Measurements from ENCODE around the gene RNF2. TPM values are rescaled to one million over a fixed set of nuclear protein-coding genes. Genes with fewer than 3 reads are reported as not detected.
A peak's percentile ranks its signal among the peaks of the same experiment; 100 is the strongest.

Gene RNF2
- total and polyA plus RNA-seq, 2 donors from 2014 or later = 6.7 to 26.0 TPM

DNA sequence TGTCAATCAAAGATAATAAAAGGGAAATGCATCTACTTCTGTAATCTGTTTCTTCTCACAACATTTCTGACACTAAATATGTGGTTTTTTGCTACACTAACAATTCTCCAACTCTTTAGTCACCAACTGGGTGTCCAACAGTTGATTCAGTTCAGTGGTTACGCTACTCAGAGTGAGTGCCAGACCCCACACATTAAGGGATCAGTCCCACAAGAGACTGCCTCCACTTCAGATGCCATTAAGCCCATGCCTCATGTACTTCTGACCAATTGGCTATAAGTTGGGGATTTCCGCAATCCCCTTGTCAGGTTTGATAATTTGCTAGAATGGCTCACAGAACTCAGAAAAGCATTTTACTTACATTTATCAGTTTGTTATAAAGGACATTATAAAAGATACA is 28.4 kb downstream of the RNF2 start:
- TF ChIP-seq, protein P1, sequence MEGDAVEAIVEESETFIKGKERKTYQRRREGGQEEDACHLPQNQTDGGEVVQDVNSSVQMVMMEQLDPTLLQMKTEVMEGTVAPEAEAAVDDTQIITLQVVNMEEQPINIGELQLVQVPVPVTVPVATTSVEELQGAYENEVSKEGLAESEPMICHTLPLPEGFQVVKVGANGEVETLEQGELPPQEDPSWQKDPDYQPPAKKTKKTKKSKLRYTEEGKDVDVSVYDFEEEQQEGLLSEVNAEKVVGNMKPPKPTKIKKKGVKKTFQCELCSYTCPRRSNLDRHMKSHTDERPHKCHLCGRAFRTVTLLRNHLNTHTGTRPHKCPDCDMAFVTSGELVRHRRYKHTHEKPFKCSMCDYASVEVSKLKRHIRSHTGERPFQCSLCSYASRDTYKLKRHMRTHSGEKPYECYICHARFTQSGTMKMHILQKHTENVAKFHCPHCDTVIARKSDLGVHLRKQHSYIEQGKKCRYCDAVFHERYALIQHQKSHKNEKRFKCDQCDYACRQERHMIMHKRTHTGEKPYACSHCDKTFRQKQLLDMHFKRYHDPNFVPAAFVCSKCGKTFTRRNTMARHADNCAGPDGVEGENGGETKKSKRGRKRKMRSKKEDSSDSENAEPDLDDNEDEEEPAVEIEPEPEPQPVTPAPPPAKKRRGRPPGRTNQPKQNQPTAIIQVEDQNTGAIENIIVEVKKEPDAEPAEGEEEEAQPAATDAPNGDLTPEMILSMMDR (IDR thresholded peaks at IDR 0.05; ENCODE audit: borderline replicate concordance, extremely low read depth, insufficient read depth) = no peak
- DNase-seq (no peak), FAIRE-seq (no peak)
- no peak overlapping the region for H3K27ac ChIP-seq (ENCODE audit: low read depth in 2 of 2, low read length in 2 of 2)
- no peaks in the 10 kb centered on the region for H3K36me3 ChIP-seq (ENCODE audit: control insufficient read depth in 2 of 3, insufficient read depth in 3 of 3, low read length in 3 of 3)
- no peak overlapping the region for H3K9ac ChIP-seq (ENCODE audit: low read length in 3 of 3)
- H3K9me3 ChIP-seq (ENCODE audit: control insufficient read depth in 2 of 3, insufficient read depth in 1 of 3, low read length in 3 of 3) = no peaks in the 10 kb centered on the region
- H3K4me3 ChIP-seq (ENCODE audit: low read length in 3 of 3) = no peak overlapping the region
- H3K4me1 ChIP-seq (ENCODE audit: control insufficient read depth in 2 of 3, insufficient read depth in 2 of 3, low read depth in 1 of 3, low read length in 3 of 3) = no peaks in the 10 kb centered on the region
- no peaks in the 10 kb centered on the region for H3K27me3 ChIP-seq (ENCODE audit: control insufficient read depth, insufficient read depth, low read length)
- intact Hi-C loops (cut with DNase I) = no loop called here

DNA sequence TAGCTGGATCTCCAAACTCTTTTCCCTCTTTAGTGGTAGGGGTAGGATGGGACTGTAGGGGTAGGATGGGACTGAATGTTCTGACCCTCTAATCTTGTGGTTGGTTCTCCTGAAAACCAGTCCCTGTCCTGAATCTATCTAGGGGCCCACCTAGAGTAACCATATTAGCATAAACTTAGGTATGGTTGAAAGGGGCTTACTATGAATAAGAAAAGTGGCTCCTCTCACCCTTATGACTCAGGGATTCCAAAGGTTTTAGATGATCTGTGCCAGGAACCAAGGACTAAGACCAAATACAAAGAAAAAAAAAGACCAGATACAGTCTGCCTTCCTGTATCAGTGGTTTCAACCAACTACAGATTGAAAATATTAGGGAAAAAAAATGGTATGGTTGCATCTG is 28.9 kb downstream of the RNF2 start:
- DNase-seq = no peak
- Histone ChIP-seq H3K4me1 (ENCODE audit: control insufficient read depth in 2 of 3, insufficient read depth in 2 of 3, low read depth in 1 of 3, low read length in 3 of 3) (no peaks in the 10 kb centered on the region), H3K9me3 (ENCODE audit: control insufficient read depth in 2 of 3, insufficient read depth in 1 of 3, low read length in 3 of 3) (no peaks in the 10 kb centered on the region), H3K36me3 (ENCODE audit: control insufficient read depth in 2 of 3, insufficient read depth in 3 of 3, low read length in 3 of 3) (no peaks in the 10 kb centered on the region), H3K27me3 (ENCODE audit: control insufficient read depth, insufficient read depth, low read length) (no peaks in the 10 kb centered on the region), H3K27ac (ENCODE audit: low read depth in 2 of 2, low read length in 2 of 2) (no peak overlapping the region), H3K9ac (ENCODE audit: low read length in 3 of 3) (no peak overlapping the region), H3K4me3 (ENCODE audit: low read length in 3 of 3) (no peak overlapping the region)
- intact Hi-C loops (cut with DNase I) = no loop called here
- FAIRE-seq = no peak
- TF ChIP-seq, protein P1 (IDR thresholded peaks at IDR 0.05; ENCODE audit: borderline replicate concordance, extremely low read depth, insufficient read depth) = no peak

DNA sequence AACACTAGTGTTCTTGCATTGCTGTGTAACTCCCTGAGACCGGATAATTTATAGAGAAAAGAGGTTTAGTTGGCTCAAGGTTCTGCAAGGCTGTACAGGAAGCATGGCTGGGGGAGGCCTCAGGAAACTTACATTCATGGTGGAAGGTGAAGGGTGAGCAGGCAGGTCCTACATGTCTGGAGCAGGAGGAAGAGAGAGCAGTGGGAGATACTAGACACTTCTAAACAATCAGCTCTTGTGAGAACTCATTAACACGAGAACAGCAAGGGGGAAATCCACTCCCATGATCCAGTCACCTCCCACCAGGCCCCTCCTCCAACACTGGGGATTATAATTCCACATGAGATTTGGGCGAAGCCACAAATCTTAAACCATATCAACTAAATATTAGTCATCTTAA is 30.1 kb downstream of the RNF2 start:
- Histone ChIP-seq H3K4me3 (ENCODE audit: low read length in 3 of 3) (no peak overlapping the region), H3K27me3 (ENCODE audit: control insufficient read depth, insufficient read depth, low read length) (no peaks in the 10 kb centered on the region), H3K36me3 (ENCODE audit: control insufficient read depth in 2 of 3, insufficient read depth in 3 of 3, low read length in 3 of 3) (no peaks in the 10 kb centered on the region), H3K9ac (ENCODE audit: low read length in 3 of 3) (no peak overlapping the region), H3K27ac (ENCODE audit: low read depth in 2 of 2, low read length in 2 of 2) (no peak overlapping the region), H3K9me3 (ENCODE audit: control insufficient read depth in 2 of 3, insufficient read depth in 1 of 3, low read length in 3 of 3) (no peaks in the 10 kb centered on the region), H3K4me1 (ENCODE audit: control insufficient read depth in 2 of 3, insufficient read depth in 2 of 3, low read depth in 1 of 3, low read length in 3 of 3) (no peaks in the 10 kb centered on the region)
- DNase-seq (no peak), FAIRE-seq (no peak)
- intact Hi-C loops (cut with DNase I) = no loop called here
- TF ChIP-seq, protein P1 (IDR thresholded peaks at IDR 0.05; ENCODE audit: borderline replicate concordance, extremely low read depth, insufficient read depth) = no peak

DNA sequence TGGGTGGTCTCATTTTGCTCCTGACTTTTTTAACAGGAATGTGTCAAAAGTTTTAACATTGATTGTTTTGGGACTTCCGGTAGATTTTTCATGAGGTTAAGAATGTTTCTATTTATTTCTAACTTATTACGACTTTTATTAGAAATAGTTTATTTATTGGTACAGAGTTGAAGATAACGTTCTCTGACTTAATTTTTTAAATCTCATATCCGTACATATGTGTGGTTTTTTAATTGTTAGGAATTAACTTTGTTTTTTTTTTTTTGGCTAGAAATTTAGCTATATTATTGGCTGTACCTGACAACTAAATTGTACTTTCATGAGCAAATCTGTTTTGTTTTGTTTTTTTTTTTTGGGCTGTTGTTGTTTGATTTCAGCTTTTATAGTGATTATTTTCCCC is 32.0 kb downstream of the RNF2 start:
- Histone ChIP-seq H3K9me3 (ENCODE audit: control insufficient read depth in 2 of 3, insufficient read depth in 1 of 3, low read length in 3 of 3) (no peaks in the 10 kb centered on the region), H3K4me1 (ENCODE audit: control insufficient read depth in 2 of 3, insufficient read depth in 2 of 3, low read depth in 1 of 3, low read length in 3 of 3) (no peaks in the 10 kb centered on the region), H3K27ac (ENCODE audit: low read depth in 2 of 2, low read length in 2 of 2) (no peak overlapping the region), H3K9ac (ENCODE audit: low read length in 3 of 3) (no peak overlapping the region), H3K4me3 (ENCODE audit: low read length in 3 of 3) (no peak overlapping the region), H3K27me3 (ENCODE audit: control insufficient read depth, insufficient read depth, low read length) (no peaks in the 10 kb centered on the region), H3K36me3 (ENCODE audit: control insufficient read depth in 2 of 3, insufficient read depth in 3 of 3, low read length in 3 of 3) (no peaks in the 10 kb centered on the region)
- intact Hi-C loops (cut with DNase I) = no loop called here
- peak; percentile 33 for FAIRE-seq
- TF ChIP-seq, protein P1 (IDR thresholded peaks at IDR 0.05; ENCODE audit: borderline replicate concordance, extremely low read depth, insufficient read depth) = no peak
- no peak for DNase-seq

Measured in kidney (tissue), 14 donors.